ENCODE data around the gene BCL2L11. TPM values are rescaled to one million over a fixed set of nuclear protein-coding genes. Genes with fewer than 3 reads are reported as not detected.

The BCL2L11 gene
- total RNA-seq, 4 donors from 2014 or later, result 4.8 to 18.8 (median 13.7) TPM

- TF ChIP-seq CTCF (IDR thresholded peaks at IDR 0.05 in 4 of 5, conservative IDR thresholded peaks at IDR 0.05 in 1 of 5) (no peak), POLR2A (IDR thresholded peaks at IDR 0.05) (no peak)
- ATAC-seq (no peak), DNase-seq (no peak)
- in situ Hi-C loops (cut with MboI; ENCODE audit: low sequenced_read_pairs in 4 of 4) (no loop called here), intact Hi-C loops (cut with DNase I; ENCODE audit: low total_unique reads) (no loop called here)
- H3K27me3 ChIP-seq, result no peaks in the 10 kb centered on the region
- no peaks in the 10 kb centered on the region for H3K36me3 ChIP-seq
- H3K4me1 ChIP-seq, result no peaks in the 10 kb centered on the region
- H3K4me3 ChIP-seq, result no peak overlapping the region
- H3K9me3 ChIP-seq, result no peaks in the 10 kb centered on the region
- H3K27ac ChIP-seq, result no peak overlapping the region
Measured at GRCh38 chr2:111190816-111191540, 70.3 kb downstream of the BCL2L11 start.

GRCh38 chr2:111191877-111192276 is 71.2 kb downstream of the BCL2L11 start:
- in situ Hi-C loops (cut with MboI; ENCODE audit: low sequenced_read_pairs in 4 of 4) (no loop called here), intact Hi-C loops (cut with DNase I; ENCODE audit: low total_unique reads) (no loop called here)
- no peak for DNase-seq
- Histone ChIP-seq H3K27ac (no peak overlapping the region), H3K4me1 (peaks cover 3 to 4% of the 10 kb centered on the region in 2 donors), H3K9me3 (no peaks in the 10 kb centered on the region), H3K36me3 (no peaks in the 10 kb centered on the region), H3K27me3 (no peaks in the 10 kb centered on the region), H3K4me3 (no peak overlapping the region)
- no peak for ATAC-seq
- TF ChIP-seq CTCF (IDR thresholded peaks at IDR 0.05 in 4 of 5, conservative IDR thresholded peaks at IDR 0.05 in 1 of 5) (no peak), POLR2A (IDR thresholded peaks at IDR 0.05) (no peak)

GRCh38 chr2:111192776-111193368 is 72.2 kb downstream of the BCL2L11 start:
- in situ Hi-C loops (cut with MboI; ENCODE audit: low sequenced_read_pairs in 4 of 4), result no loop called here

GRCh38 chr2:111194835-111195621 is 74.3 kb downstream of the BCL2L11 start:
- in situ Hi-C loops (cut with MboI; ENCODE audit: low sequenced_read_pairs in 4 of 4), result no loop called here

More at GRCh38 chr2:111192776-111193368, 72.2 kb downstream of the BCL2L11 start:
- Histone ChIP-seq H3K4me1 (peaks cover 3 to 4% of the 10 kb centered on the region in 2 donors), H3K4me3 (no peak overlapping the region), H3K27ac (no peak overlapping the region), H3K27me3 (no peaks in the 10 kb centered on the region), H3K36me3 (no peaks in the 10 kb centered on the region), H3K9me3 (no peaks in the 10 kb centered on the region)
- ATAC-seq (no peak), DNase-seq (no peak)
- TF ChIP-seq POLR2A (IDR thresholded peaks at IDR 0.05), result no peak
- no peak for TF ChIP-seq CTCF (IDR thresholded peaks at IDR 0.05 in 4 of 5, conservative IDR thresholded peaks at IDR 0.05 in 1 of 5)
- intact Hi-C loops (cut with DNase I; ENCODE audit: low total_unique reads), result no loop called here

More at GRCh38 chr2:111194835-111195621, 74.3 kb downstream of the BCL2L11 start:
- H3K4me3 ChIP-seq, result no peak overlapping the region
- intact Hi-C loops (cut with DNase I; ENCODE audit: low total_unique reads), result no loop called here
- peaks cover 3 to 4% of the 10 kb centered on the region in 2 donors for H3K4me1 ChIP-seq
- no peak for ATAC-seq
- H3K27ac ChIP-seq, result no peak overlapping the region
- H3K9me3 ChIP-seq, result no peaks in the 10 kb centered on the region
- H3K27me3 ChIP-seq, result no peaks in the 10 kb centered on the region
- no peaks in the 10 kb centered on the region for H3K36me3 ChIP-seq
- no peak for DNase-seq
- TF ChIP-seq POLR2A (IDR thresholded peaks at IDR 0.05) (no peak), CTCF (IDR thresholded peaks at IDR 0.05 in 4 of 5, conservative IDR thresholded peaks at IDR 0.05 in 1 of 5) (no peak)

Data from gastrocnemius medialis (tissue), 4 donors.